GM12865 (cell line): ENCODE measurements around the gene RPL3.

Experiments used
- DNase-seq: peaks from one replicate; pipeline ENCODE4 v3.0.0; 2010; ENCODE audit warnings: low read depth
- H3K4me3 ChIP-seq: 2 replicates; pipeline ENCODE4 v1.5.1; 2011; ENCODE audit warnings: mild to moderate bottlenecking, low read depth, low read length, control low read depth
- CTCF ChIP-seq: IDR thresholded peaks from 2 replicates; pipeline ENCODE4 v1.5.1; 2011; ENCODE audit warnings: low read length, control low read depth, low read depth, inconsistent platforms; ENCODE audit not compliant: insufficient read depth; ENCODE audit errors: missing control alignments

Gene RPL3

DNA sequence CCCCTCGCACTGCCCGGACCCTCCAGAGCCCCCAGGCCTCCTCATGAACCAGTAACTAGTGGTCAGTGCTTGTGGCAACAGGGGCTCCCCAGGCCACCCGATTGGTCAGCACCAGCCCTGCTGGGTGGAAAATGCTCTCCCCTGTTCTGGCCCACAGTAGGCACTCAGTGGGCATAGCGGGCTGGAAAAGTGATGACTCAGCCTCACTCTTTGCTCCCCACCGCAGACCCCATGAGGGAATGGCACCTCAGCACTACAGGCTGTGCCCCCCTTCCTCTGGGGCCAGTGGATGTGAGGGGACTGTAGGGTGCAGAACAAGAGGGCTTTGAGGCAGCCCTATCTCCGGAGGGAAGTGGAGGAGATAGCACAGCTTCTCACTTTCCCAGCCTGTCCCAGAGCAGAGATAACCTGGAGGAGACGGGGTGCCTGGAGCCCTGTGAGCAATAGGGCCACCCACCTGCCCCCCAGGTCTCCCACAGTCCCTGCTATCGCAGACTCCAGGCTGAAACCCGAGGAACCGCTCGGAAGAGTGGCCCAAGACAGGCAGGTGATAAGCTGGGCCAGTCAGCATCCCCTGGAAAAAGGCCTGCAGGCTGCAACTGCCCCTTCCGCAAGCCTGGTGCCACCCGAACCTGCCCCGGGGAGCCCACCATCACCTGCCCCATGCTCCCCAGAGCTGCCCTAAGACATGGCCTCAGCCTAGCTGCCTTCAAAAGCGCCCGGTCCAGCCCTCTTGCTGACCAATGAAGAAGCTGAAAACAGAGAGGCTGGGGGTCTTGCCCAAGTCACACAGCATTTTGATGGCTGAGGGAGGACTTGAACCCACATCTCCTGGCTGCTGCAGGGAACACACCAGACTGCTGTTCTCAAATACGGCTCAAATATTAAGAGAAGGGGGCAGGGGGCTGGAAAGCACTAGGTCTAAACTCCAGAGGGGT is 45.2 kb downstream of the RPL3 start:
- no peak for TF ChIP-seq CTCF
- H3K4me3 ChIP-seq, result no peak overlapping the region
- DNase-seq, result no peak

DNA sequence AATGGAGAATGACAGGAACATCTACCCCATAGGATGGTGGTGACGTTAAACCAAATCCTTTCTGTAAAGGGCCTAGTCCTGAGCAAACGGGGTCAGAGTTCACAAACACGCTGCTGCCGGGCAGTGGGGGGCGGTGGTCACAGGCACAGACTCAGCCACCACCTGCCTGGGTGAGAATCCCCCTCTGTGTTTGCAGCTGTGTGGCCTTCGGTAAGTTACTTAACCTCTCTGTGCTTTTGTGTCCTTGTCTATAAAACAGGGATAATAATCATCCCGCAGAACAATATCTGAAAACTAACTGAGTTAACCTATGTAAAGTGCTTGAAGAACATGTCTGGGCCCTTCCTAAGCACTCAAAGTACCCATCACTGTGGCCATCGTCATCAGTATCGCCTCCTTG is 48.6 kb downstream of the RPL3 start:
- H3K4me3 ChIP-seq, result no peak overlapping the region
- no peak for TF ChIP-seq CTCF
- DNase-seq, result no peak

DNA sequence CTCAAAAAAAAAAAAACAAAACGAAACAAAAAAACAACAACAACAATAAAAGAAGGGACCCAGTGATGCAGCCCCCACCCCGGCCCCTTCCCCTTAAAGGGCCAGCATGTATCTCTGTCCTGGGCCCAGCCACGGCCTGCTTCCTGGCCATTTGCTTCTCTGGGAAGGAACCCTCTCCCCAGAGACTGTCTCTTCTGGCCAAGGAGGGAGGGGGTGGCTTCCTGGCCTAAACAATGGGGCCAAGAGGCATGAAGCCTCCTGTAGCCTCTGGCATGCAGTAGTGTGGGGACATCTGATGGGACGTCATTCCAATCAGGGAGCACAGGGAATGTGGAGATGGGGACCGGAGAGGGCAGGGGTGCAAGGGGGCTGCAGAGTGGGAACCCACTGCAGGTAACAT is 49.1 kb downstream of the RPL3 start:
- TF ChIP-seq CTCF, result no peak
- DNase-seq, result no peak
- H3K4me3 ChIP-seq, result no peak overlapping the region

GRCh38 chr22:39269095-39269790 is 50.2 kb downstream of the RPL3 start:
- H3K4me3 ChIP-seq, result no peak overlapping the region
- DNase-seq, result no peak
- TF ChIP-seq CTCF, result no peak

- TF ChIP-seq CTCF, result no peak
- DNase-seq, result no peak
- H3K4me3 ChIP-seq, result no peak overlapping the region
Measured at GRCh38 chr22:39268645-39269044, 50.8 kb downstream of the RPL3 start.

DNA sequence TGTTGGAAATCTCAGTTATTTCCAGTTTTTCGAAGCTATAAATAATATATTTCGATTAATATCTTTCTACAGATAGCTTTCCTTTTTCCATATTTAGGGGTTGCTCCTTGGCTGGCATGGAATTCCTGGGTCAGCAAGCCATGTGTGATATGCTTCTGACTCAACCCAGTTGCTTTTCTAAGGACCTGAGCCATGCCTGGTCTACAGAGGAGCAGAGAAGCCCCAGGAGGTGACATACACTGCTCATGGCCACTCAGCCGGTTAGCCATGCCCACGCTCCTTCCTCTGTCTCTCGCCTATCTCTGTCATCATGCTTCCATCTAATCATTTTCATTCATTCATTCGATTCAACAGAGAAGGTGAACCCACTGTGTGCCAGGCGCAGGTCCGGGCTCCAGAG is 51.4 kb downstream of the RPL3 start:
- DNase-seq, result no peak
- H3K4me3 ChIP-seq, result no peak overlapping the region
- TF ChIP-seq CTCF, result no peak
